ENCODE measurements around the gene TUBGCP2. TPM values are rescaled to one million over a fixed set of nuclear protein-coding genes. Genes with fewer than 3 reads are reported as not detected.

The TUBGCP2 gene
- total and polyA plus RNA-seq, 9 of the 15 experiments (the other 6 are each of a cell fraction or from before 2014, with no cell fraction given): 4.3 to 56.6 (median 28.4) TPM

DNA sequence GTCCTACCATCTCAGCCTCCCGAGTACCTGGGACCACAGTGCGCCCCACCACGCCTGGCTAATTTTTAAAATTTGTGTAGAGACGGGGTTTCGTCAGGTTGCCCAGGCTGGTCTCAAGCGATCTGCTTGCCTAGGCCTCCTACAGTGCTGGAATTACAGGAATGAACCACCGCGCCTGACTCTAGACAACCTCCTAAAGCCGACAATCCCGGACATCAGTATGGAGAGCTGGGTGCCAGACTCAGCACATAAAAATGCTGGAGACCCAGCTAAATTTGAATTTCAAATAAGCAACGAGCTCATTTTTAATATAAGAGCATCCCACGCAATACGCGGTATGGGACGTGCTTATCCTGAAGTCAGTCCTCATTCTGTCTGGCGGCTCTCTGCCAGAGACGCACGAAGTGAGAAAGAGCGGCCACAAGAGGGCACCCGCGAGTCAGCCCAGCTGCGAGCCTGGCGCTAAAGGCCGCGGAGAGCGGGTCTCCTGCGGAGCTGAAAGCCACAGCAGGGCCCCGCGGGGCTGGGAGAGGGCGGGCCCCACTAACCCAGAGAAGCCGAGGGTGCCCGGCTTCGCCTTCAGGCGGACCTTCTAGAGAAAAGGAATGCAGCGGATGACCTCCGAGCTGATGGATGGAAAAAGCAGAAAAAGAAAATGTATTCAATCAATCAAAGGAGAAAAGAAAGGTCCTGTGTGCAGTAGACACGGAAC is 21.0 kb upstream of the TUBGCP2 start (continued):
- TF ChIP-seq, protein P1, sequence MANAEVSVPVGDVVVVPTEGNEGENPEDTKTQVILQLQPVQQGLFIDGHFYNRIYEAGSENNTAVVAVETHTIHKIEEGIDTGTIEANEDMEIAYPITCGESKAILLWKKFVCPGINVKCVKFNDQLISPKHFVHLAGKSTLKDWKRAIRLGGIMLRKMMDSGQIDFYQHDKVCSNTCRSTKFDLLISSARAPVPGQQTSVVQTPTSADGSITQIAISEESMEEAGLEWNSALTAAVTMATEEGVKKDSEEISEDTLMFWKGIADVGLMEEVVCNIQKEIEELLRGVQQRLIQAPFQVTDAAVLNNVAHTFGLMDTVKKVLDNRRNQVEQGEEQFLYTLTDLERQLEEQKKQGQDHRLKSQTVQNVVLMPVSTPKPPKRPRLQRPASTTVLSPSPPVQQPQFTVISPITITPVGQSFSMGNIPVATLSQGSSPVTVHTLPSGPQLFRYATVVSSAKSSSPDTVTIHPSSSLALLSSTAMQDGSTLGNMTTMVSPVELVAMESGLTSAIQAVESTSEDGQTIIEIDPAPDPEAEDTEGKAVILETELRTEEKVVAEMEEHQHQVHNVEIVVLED (CRISPR knock-in tag; IDR thresholded peaks at IDR 0.05): no peak
- TF ChIP-seq ZBTB7A (IDR thresholded peaks at IDR 0.05; ENCODE audit: borderline replicate concordance, control insufficient read depth, low read depth, low read length): peak; percentile 36; the same call in 1 of the 2 replicates
- no peak for TF ChIP-seq FOXO4 (CRISPR knock-in tag; IDR thresholded peaks at IDR 0.05)
- no peak for TF ChIP-seq TBL1XR1 (IDR thresholded peaks at IDR 0.05; ENCODE audit: low read length in 2 of 2)
- 0 out of 2 replicates have a peak, but pooled peaks have one; percentile 27 for TF ChIP-seq L3MBTL2 (IDR thresholded peaks at IDR 0.05)
- 0 out of 2 replicates have a peak, but pooled peaks have one; percentile 25 for TF ChIP-seq CREM (IDR thresholded peaks at IDR 0.05; ENCODE audit: low read depth)
- TF ChIP-seq DLX4 (CRISPR knock-in tag; IDR thresholded peaks at IDR 0.05): no peak
- TF ChIP-seq ZNF668 (CRISPR knock-in tag; IDR thresholded peaks at IDR 0.05): no peak
- TF ChIP-seq MCM2 (IDR thresholded peaks at IDR 0.05; ENCODE audit: low read depth): no peak
- peak; percentile 62 to 79 for TF ChIP-seq RAD21 (CRISPR knock-in tag; conservative IDR thresholded peaks at IDR 0.05 in 1 of 2, IDR thresholded peaks at IDR 0.05 in 1 of 2)
- TF ChIP-seq, protein P2, sequence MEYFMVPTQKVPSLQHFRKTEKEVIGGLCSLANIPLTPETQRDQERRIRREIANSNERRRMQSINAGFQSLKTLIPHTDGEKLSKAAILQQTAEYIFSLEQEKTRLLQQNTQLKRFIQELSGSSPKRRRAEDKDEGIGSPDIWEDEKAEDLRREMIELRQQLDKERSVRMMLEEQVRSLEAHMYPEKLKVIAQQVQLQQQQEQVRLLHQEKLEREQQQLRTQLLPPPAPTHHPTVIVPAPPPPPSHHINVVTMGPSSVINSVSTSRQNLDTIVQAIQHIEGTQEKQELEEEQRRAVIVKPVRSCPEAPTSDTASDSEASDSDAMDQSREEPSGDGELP (CRISPR knock-in tag; IDR thresholded peaks at IDR 0.05; ENCODE audit: borderline replicate concordance): peak; percentile 82; the same call in 1 of the 2 replicates
- TF ChIP-seq UBTF (IDR thresholded peaks at IDR 0.05; ENCODE audit: borderline replicate concordance in 1 of 2, low read depth in 2 of 2, low read length in 2 of 2): 0 out of 4 replicates have a peak, but pooled peaks of 1 of the 2 experiments have one; percentile 28
- peak; percentile 31 for TF ChIP-seq NFIC (IDR thresholded peaks at IDR 0.05)
- TF ChIP-seq MAZ (CRISPR knock-in tag; conservative IDR thresholded peaks at IDR 0.05 in 1 of 2, IDR thresholded peaks at IDR 0.05 in 1 of 2): peak in 1 of 2 experiments; percentile 27; a peak in 1 of 4 replicates
- no peak for TF ChIP-seq SNRNP70 (optimal IDR thresholded peaks at IDR 0.05; ENCODE audit: low read depth, low read length)
- no peak for TF ChIP-seq ZNF217 (CRISPR knock-in tag; IDR thresholded peaks at IDR 0.05)
- TF ChIP-seq ZNF175 (CRISPR knock-in tag; IDR thresholded peaks at IDR 0.05; ENCODE audit: low read depth): no peak
- TF ChIP-seq ARID2 (IDR thresholded peaks at IDR 0.05): peak; percentile 33; the same call in 1 of the 2 replicates
- TF ChIP-seq RB1 (IDR thresholded peaks at IDR 0.05; ENCODE audit: low read depth): peak; percentile 75
- no peak for TF ChIP-seq SMARCB1 (IDR thresholded peaks at IDR 0.05; ENCODE audit: insufficient read length, low read depth)
- TF ChIP-seq TCF7L2 (IDR thresholded peaks at IDR 0.05; ENCODE audit: low read depth, low read length): no peak
